ENCODE measurements around the gene NAPSA. TPM values are rescaled to one million over a fixed set of nuclear protein-coding genes. Genes with fewer than 3 reads are reported as not detected.

NAPSA gene
- polyA plus RNA-seq, 1 of the 3 experiments (the other 2 are of a cell fraction): 0.43 TPM

DNA sequence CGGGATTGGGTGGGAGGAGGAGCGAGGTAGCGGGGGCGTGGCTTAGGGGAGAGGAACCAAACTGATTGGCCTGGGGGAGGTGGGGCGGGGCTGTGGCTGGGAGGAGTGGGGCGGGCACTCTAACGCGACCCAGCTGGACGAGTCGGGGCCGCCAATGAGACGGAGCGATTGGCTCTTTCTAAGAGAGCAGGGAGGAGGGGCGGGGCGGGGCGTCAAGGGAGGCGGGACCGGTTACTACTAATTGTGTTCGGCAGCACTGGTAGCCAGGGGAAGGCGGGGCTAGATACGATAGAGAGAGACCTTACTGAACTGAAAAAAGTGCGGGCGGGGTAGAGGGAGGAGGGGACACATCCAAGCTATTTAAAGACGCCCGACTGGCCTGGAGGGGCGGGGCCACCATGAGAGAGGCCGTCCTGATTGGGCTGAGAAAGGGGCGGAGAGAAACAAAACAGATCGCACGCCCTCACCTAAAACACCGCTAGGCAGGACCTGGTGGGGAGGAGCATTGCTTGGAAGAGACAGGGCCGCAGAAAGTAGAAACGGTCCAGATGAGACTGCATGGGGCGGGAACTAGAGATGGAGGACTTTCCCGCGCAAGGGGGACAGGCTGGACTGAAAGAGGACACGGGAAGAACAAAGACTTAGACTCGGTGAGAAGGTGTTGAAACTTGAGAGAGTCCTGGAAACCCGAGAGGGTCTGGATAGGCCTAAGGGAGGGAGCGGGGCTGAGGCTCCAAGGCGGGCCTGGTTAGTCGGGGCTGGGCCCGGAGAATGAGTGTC is 36.1 kb downstream of the NAPSA start, which contains the start of gene KCNC3:
Gene KCNC3 (minus strand): TSS at position 232 of the 780 bp plus-strand sequence. CDS start 295 bp downstream, outside the sequence.
- H4K20me1 ChIP-seq (ENCODE audit: insufficient read depth): 0 out of 2 replicates have a peak, but pooled peaks cover 3% of the 10 kb centered on the region
- peak within 1 kb of the TSS; percentile 75 to 86 for H3K27ac ChIP-seq (ENCODE audit: low read depth in 2 of 2, low read length in 1 of 2)
- peak within 1 kb of the TSS; percentile 49 to 67 for H3K4me3 ChIP-seq (ENCODE audit: low read depth in 2 of 2, low read length in 1 of 2)
- DNase-seq: peak; percentile 95
- H3K9me3 ChIP-seq: no peaks in the 10 kb centered on the region
- peaks cover 9% of the 10 kb centered on the region for H3F3A ChIP-seq (replicated peaks; ENCODE audit: insufficient read depth)
- peak within 1 kb of the TSS; percentile 64; the same call in 1 of the 2 replicates for H3K9ac ChIP-seq
- peak within 1 kb of the TSS; percentile 89 for H2AFZ ChIP-seq (ENCODE audit: low read depth)
- peak within 1 kb of the TSS; percentile 78 for H3K4me2 ChIP-seq
- ChIA-PET POLR2A (interaction anchor here (0.8 to 1.0 kb wide), 2 partner anchors 14 to 17 kb away, joined by 3 to 9 read pairs; no protein-coding TSS in a partner anchor), CTCF (interaction anchor here (0.7 to 2.1 kb wide), 11 partner anchors 13 to 281 kb away, joined by 3 to 17 read pairs (median 7); no protein-coding TSS in a partner anchor)
- H3K27me3 ChIP-seq (ENCODE audit: insufficient read depth): peaks cover 16% of the 10 kb centered on the region; the same call in 1 of the 2 replicates
- TF ChIP-seq, protein P1, sequence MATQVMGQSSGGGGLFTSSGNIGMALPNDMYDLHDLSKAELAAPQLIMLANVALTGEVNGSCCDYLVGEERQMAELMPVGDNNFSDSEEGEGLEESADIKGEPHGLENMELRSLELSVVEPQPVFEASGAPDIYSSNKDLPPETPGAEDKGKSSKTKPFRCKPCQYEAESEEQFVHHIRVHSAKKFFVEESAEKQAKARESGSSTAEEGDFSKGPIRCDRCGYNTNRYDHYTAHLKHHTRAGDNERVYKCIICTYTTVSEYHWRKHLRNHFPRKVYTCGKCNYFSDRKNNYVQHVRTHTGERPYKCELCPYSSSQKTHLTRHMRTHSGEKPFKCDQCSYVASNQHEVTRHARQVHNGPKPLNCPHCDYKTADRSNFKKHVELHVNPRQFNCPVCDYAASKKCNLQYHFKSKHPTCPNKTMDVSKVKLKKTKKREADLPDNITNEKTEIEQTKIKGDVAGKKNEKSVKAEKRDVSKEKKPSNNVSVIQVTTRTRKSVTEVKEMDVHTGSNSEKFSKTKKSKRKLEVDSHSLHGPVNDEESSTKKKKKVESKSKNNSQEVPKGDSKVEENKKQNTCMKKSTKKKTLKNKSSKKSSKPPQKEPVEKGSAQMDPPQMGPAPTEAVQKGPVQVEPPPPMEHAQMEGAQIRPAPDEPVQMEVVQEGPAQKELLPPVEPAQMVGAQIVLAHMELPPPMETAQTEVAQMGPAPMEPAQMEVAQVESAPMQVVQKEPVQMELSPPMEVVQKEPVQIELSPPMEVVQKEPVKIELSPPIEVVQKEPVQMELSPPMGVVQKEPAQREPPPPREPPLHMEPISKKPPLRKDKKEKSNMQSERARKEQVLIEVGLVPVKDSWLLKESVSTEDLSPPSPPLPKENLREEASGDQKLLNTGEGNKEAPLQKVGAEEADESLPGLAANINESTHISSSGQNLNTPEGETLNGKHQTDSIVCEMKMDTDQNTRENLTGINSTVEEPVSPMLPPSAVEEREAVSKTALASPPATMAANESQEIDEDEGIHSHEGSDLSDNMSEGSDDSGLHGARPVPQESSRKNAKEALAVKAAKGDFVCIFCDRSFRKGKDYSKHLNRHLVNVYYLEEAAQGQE (IDR thresholded peaks at IDR 0.05; ENCODE audit: low read depth, low read length): no peak
- TF ChIP-seq RXRA (IDR thresholded peaks at IDR 0.05; ENCODE audit: borderline replicate concordance, low read depth): no peak
- TF ChIP-seq SIN3A (IDR thresholded peaks at IDR 0.05; ENCODE audit: borderline replicate concordance, low read depth, low read length): no peak
- TF ChIP-seq MXI1 (IDR thresholded peaks at IDR 0.05; ENCODE audit: low read depth, low read length): peak; percentile 82
- TF ChIP-seq CHD2 (IDR thresholded peaks at IDR 0.05; ENCODE audit: low read length, partially characterized antibody): peak; percentile 30
- no peak for TF ChIP-seq EP300 (IDR thresholded peaks at IDR 0.05; ENCODE audit: borderline replicate concordance in 1 of 2, low read depth in 1 of 2, low read length in 1 of 2)
- TF ChIP-seq POLR2AphosphoS5 (IDR thresholded peaks at IDR 0.05; ENCODE audit: low read depth, low read length): peak; percentile 74; the same call in 1 of the 2 replicates
- TF ChIP-seq, protein P2, sequence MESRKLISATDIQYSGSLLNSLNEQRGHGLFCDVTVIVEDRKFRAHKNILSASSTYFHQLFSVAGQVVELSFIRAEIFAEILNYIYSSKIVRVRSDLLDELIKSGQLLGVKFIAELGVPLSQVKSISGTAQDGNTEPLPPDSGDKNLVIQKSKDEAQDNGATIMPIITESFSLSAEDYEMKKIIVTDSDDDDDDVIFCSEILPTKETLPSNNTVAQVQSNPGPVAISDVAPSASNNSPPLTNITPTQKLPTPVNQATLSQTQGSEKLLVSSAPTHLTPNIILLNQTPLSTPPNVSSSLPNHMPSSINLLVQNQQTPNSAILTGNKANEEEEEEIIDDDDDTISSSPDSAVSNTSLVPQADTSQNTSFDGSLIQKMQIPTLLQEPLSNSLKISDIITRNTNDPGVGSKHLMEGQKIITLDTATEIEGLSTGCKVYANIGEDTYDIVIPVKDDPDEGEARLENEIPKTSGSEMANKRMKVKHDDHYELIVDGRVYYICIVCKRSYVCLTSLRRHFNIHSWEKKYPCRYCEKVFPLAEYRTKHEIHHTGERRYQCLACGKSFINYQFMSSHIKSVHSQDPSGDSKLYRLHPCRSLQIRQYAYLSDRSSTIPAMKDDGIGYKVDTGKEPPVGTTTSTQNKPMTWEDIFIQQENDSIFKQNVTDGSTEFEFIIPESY (IDR thresholded peaks at IDR 0.05; ENCODE audit: borderline replicate concordance, low read depth): no peak
- TF ChIP-seq, protein P3, sequence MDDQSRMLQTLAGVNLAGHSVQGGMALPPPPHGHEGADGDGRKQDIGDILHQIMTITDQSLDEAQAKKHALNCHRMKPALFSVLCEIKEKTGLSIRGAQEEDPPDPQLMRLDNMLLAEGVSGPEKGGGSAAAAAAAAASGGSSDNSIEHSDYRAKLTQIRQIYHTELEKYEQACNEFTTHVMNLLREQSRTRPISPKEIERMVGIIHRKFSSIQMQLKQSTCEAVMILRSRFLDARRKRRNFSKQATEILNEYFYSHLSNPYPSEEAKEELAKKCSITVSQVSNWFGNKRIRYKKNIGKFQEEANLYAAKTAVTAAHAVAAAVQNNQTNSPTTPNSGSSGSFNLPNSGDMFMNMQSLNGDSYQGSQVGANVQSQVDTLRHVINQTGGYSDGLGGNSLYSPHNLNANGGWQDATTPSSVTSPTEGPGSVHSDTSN (IDR thresholded peaks at IDR 0.05): peak; percentile 56
- H3K4me1 ChIP-seq (ENCODE audit: control insufficient read depth in 1 of 2, insufficient read depth in 2 of 2, low read depth in 1 of 2, low read length in 1 of 2): peaks cover 7 to 56% of the 10 kb centered on the region in 2 experiments; a peak in 2 of 4 replicates
- H3K79me2 ChIP-seq (ENCODE audit: insufficient read depth): no peaks in the 10 kb centered on the region
- 2% methylated on average over 43 of the region's 43 CpGs for WGBS (ENCODE audit: low lambda C conversion rate)
- no peaks in the 10 kb centered on the region for H3K9me2 ChIP-seq
- no peaks in the 10 kb centered on the region for H3K36me3 ChIP-seq (replicated peaks in 1 of 2; ENCODE audit: control insufficient read depth in 1 of 2, insufficient read depth in 2 of 2, low read length in 1 of 2)
